SK-N-MC (cell line): ENCODE results near the gene HSPH1.
"Not testable (repeated sequence)": the region's sequence is repeated elsewhere in the genome, so short reads cannot be mapped to it uniquely, and the experiment has no call there.

ENCODE experiments used
- EZH2 ChIP-seq: fragments of 200-600 bp; sonication (generic); IDR thresholded peaks from one replicate; pipeline ENCODE4 v1.6.1; 2017; ENCODE audit warnings: antibody characterized with exemption
- FOXP2 ChIP-seq: optimal IDR thresholded peaks from 2 replicates; pipeline ENCODE3; 2011; ENCODE audit warnings: mild to moderate bottlenecking, moderate library complexity; ENCODE audit not compliant: insufficient read depth; ENCODE audit errors: extremely low read length, control extremely low read depth
- POLR2AphosphoS5 ChIP-seq: IDR thresholded peaks from 2 replicates; pipeline ENCODE4 v1.6.1; 2012; ENCODE audit warnings: mild to moderate bottlenecking, low read depth, low read length, borderline replicate concordance

GRCh38 chr13:31097911-31098434 is 63.7 kb downstream of the HSPH1 start:
- not testable (repeated sequence) for TF ChIP-seq EZH2, POLR2AphosphoS5, FOXP2
